Adipocyte (in vitro differentiated cells): ENCODE measurements around the gene SAP30BP.

Experiments used
- DNase-seq: peaks from one replicate; pipeline ENCODE4 v3.0.0-alpha.2; 2015; ENCODE audit warnings: low read depth
- H3K27me3 ChIP-seq: replicated peaks from 2 replicates; pipeline ENCODE4 v1.7.0; 2013; ENCODE audit warnings: mild to moderate bottlenecking, low read length, moderate library complexity; ENCODE audit not compliant: control insufficient read depth, insufficient read depth
- H3K36me3 ChIP-seq: 2 replicates; pipeline ENCODE4 v1.7.0; 2013; ENCODE audit warnings: low read length, mild to moderate bottlenecking, moderate library complexity; ENCODE audit not compliant: control insufficient read depth, insufficient read depth, severe bottlenecking
- H3K4me1 ChIP-seq: 2 replicates; pipeline ENCODE4 v1.7.0; 2013; ENCODE audit warnings: mild to moderate bottlenecking, low read length, moderate library complexity; ENCODE audit not compliant: control insufficient read depth, insufficient read depth
- H3K4me3 ChIP-seq: 2 replicates; pipeline ENCODE4 v1.7.0; 2013; ENCODE audit warnings: mild to moderate bottlenecking, low read length, moderate library complexity
- H3K9ac ChIP-seq: 2 replicates; pipeline ENCODE4 v1.7.0; 2013; ENCODE audit warnings: mild to moderate bottlenecking, low read length, moderate library complexity
- H3K9me3 ChIP-seq: 2 replicates; pipeline ENCODE4 v1.7.0; 2013; ENCODE audit warnings: mild to moderate bottlenecking, low read length, moderate library complexity; ENCODE audit not compliant: control insufficient read depth

SAP30BP gene

DNA sequence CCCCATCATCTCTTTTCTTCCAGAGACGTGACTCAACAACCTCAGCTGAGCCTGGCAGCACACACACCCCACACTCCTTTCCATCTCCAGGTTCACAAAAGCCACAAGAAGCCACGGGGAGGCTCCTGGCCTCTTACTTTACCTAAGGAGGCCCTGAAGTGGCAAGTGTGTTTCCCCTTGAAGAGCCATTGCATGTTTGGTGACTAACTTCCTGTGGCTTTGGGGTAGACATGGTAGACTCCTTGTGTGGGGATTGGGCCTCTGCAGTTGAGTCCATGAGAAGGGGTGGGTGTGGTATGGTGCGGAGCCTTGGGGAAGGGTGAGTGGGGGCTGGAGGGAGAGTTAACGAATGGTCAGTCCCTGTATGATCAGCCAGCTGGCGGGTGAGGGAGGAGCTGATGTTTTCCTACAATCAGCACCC, 24.2 kb downstream of the SAP30BP start:
- peaks cover 46% of the 10 kb centered on the region for H3K4me1 ChIP-seq
- no peak for DNase-seq
- no peak overlapping the region for H3K9ac ChIP-seq
- peaks cover 35% of the 10 kb centered on the region for H3K36me3 ChIP-seq
- H3K4me3 ChIP-seq = no peak overlapping the region
- no peaks in the 10 kb centered on the region for H3K9me3 ChIP-seq
- H3K27me3 ChIP-seq = no peaks in the 10 kb centered on the region

DNA sequence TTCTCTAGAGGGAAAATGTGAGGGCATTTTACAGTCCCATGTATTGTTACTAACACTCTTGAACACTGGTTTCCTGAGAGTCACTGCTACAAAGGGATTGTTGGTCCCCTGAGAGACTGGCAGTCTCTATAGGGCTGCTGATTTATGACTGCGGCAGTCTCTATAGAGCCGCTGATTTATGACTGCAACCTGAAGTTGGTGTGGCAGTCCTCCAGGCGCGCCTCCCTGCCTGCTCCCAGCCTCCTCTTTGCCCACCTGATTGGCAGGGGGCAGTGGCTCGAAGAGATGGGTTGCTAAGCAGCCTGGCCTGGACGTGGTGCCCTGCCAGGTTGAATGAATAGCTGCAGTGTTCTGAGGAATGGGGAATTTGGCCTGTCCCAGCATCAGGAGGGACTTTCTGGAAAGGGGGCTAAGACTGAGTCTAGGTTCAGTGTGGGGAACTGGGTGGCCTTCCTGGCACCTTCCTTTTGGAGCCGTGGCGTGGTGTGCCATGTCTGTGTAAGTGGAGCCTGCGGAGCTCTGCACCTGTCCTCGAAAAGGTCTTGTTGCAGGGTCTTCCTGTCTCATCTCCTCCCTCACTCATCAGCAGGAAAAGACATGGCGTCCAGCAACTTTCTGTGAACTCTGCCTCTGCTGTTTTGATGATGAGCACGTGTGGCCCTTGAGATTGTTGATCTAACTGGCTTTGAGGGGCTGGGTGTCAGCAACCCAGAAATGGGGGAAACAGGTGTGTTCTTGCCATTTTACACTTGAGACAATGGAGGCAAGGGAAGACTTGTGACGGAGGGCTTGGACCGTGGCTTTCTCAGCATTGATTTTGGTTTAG, 24.9 kb downstream of the SAP30BP start:
- Histone ChIP-seq H3K36me3 (peaks cover 35% of the 10 kb centered on the region), H3K4me3 (no peak overlapping the region), H3K9ac (no peak overlapping the region), H3K4me1 (peaks cover 46% of the 10 kb centered on the region), H3K9me3 (no peaks in the 10 kb centered on the region), H3K27me3 (no peaks in the 10 kb centered on the region)
- no peak for DNase-seq

DNA sequence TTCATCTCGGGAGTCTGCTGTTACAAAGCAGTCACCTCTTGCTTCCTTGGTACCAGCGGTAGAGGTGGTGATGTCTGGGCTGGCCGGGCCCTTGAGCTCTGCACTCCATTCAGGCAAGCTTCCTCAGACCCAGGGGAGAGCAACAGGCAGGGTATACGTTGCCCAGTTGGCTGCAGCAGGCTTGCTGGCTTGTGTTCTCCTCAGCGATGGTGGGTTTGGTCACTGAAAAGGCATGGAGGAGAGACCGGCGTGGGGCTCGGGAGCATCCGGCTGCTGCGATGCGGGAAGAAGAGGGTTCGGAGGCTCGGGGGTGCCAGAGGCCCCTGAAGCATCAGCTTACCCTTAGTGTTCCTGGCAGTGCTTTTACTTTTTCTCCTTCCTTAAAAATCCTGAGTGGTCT, 25.8 kb downstream of the SAP30BP start:
- H3K9me3 ChIP-seq = no peaks in the 10 kb centered on the region
- no peaks in the 10 kb centered on the region for H3K27me3 ChIP-seq
- peaks cover 39% of the 10 kb centered on the region for H3K36me3 ChIP-seq
- H3K9ac ChIP-seq = peak overlapping the region; percentile 27
- no peak overlapping the region for H3K4me3 ChIP-seq
- H3K4me1 ChIP-seq = peaks cover 49% of the 10 kb centered on the region
- DNase-seq = no peak

DNA sequence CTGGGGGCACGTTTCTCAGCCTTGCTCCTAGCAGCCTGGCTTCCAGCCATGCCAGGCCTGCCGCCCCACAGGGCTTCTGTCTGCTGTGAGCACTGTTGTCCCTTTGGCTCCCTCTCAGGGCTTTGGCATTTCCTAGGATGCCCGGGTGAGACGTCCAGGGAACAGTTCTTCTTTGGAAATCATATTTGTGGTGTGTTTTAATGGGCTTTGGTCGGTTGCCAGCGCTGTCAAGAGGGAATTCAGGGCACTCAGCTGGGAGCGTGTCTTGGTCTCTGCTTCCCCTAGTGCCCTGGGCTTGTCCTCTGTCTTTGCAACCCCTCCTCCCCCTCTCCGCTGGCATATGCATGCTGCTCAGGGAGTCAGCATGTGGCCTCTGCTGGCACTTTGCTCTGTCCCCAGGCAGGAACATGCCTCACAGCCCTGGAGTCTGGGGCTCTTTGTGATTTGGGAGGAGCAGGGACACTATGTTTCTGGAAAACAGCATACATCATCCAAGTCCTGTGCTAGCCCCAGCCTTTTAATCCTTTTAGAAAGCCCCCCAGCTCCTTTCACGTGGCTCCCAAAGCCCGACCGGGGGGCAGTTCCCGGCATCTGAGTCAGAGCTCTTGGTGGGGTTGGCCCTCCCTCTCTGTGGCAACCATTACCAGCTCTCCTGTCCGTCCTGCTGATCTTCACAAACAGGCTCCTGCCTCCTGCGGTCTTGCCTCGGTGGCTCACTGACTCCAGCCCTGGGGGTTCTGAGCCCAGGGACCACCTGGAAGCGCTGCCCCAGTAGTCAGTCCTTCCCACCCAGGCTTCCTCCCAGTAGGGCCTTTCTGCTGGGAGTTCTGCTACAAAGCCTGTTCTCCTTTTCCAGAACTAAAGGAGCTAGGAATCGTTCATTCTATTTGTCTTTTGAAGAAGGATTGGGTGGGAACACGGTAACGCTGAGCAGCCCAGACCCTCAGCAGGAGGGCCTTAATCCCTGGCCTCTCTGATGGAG, 26.7 kb downstream of the SAP30BP start:
- peak; percentile 97 for DNase-seq
- Histone ChIP-seq H3K4me3 (no peak overlapping the region), H3K36me3 (peaks cover 39% of the 10 kb centered on the region), H3K4me1 (peaks cover 41% of the 10 kb centered on the region), H3K9ac (peak overlapping the region; percentile 59), H3K27me3 (no peaks in the 10 kb centered on the region), H3K9me3 (no peaks in the 10 kb centered on the region)

DNA sequence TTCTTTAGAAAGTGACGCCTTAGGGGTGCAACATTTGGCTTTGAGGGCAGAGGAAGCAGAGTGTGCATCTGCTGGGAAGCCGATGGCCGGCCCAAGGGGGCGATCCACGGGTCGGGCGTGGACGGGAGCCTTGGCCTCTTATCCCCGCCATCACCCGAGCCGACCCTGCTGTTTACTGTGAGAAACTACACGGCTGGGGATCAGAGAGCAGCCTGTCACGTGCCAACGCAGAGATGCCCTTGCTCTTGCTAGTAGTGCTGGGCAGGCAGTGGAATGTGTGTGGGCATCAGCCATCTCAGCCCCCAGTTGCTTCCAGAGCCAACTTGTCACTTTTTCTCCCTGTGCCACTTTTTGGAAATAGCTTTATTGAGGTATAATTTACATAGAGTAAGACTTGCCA, 27.4 kb downstream of the SAP30BP start:
- no peak for DNase-seq
- Histone ChIP-seq H3K9ac (peak overlapping the region; percentile 59), H3K4me3 (no peak overlapping the region), H3K4me1 (peaks cover 43% of the 10 kb centered on the region), H3K9me3 (no peaks in the 10 kb centered on the region), H3K36me3 (peaks cover 39% of the 10 kb centered on the region), H3K27me3 (no peaks in the 10 kb centered on the region)

DNA sequence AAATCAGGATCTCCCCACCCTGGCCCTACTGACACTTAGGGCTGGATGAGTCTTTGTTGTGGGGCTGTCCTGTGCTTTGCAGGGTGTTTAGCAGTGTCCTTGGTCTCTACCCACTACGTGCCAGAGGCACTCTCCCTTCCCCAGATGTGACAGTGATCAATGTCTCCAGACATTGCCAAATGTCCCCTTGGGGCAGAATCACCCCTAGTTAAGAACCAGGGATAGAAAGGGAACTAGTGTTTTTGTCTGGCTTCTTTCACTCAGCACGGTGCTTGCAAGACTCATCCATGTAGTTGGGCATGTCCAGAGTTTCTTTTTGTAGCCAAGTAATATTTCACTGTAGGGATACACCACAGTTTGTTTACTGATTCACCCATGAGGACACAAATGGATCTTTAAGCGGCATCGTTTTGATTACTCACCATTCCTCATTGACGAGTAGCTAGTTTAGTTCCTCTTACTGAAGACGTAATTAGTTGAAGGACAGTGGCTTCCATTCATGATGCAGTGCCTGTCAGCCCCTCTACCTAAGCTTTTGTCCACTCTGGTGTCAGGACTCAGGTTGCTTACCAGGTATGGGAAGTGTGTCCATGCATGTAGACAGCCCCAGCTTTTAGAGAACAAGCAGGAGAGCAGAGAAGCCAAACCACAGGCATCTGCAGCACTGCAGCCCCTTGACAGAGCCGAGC, 28.1 kb downstream of the SAP30BP start:
- Histone ChIP-seq H3K9me3 (no peaks in the 10 kb centered on the region), H3K27me3 (no peaks in the 10 kb centered on the region), H3K4me3 (no peak overlapping the region), H3K4me1 (peaks cover 49% of the 10 kb centered on the region), H3K9ac (no peak overlapping the region), H3K36me3 (peaks cover 44% of the 10 kb centered on the region)
- peak; percentile 29 for DNase-seq

DNA sequence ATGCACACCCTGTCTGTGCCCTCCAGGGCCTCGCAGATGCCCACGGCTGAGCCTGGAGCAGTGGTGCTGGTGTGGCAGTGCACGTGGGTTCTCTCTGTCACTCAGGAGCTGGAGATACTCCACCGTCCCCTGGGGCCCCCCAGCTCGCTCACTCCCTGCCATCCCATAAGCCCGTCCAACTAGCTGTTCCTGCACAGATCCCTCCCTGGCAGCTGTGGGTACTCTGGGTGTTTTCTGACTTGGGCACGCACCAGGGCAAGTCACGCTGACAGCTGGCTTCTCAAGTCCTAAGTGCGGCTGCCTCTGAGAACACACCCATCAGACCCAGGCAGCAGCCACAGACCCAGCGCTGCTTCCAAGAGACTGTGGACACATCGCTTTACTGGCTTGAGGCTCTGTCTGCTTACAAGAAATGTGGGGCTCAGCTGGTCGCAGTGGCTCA, 28.7 kb downstream of the SAP30BP start:
- H3K4me3 ChIP-seq = no peak overlapping the region
- H3K36me3 ChIP-seq = peaks cover 44% of the 10 kb centered on the region
- DNase-seq = no peak
- no peaks in the 10 kb centered on the region for H3K27me3 ChIP-seq
- peaks cover 55% of the 10 kb centered on the region for H3K4me1 ChIP-seq
- H3K9ac ChIP-seq = no peak overlapping the region
- H3K9me3 ChIP-seq = no peaks in the 10 kb centered on the region

DNA sequence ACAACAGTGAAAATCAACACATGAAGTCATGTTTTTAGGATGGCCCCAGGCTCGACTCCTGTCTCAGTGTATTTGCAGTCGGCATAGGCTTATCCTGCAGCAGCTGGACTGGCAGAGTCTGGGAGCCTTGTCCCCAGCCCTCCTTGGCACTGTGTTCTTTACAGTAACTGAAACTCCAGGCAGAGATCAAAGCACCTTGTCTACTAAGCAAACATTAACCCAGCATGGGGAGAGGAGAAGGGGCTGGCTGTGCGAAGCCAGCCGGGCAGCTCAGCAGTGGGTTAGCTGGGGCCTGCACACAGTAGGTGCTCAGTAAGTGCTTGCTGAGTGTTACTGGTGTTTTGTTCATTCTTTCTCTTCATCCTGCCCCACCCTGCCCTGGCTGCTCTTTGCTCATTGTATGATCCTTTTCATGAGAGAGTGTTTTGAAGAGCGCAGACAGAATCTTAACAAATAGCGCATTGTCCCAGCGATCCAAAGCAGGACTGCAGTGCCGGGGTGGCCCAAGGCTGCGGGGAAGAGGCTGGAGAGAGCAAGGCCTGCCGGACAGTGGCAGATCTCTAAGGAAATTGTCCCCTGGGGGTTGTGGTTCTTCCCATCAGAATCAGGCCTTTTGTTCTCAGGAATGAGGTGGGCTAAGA, 30.6 kb downstream of the SAP30BP start:
- Histone ChIP-seq H3K9me3 (no peaks in the 10 kb centered on the region), H3K27me3 (no peaks in the 10 kb centered on the region), H3K4me1 (peaks cover 51% of the 10 kb centered on the region), H3K9ac (no peak overlapping the region), H3K36me3 (peaks cover 50% of the 10 kb centered on the region), H3K4me3 (no peak overlapping the region)
- no peak for DNase-seq

DNA sequence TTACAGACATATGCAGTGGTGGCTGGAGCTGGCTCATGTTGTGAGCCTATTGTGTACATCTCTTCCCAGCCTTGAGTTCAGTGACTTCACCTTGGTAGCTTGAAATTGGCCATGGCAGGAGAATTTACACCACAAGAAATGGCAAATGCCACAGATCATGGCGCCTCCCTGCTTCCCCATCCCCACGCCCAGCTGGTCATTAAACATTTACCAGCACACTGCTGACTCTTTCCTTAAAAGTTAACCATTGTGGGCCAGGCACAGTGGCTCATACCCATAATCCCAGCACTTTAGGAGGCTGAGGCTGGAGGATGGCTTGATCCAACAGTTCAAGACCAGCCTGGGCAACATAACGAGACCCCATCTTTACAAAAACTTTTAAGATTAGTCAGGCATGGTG, 31.5 kb downstream of the SAP30BP start:
- no peaks in the 10 kb centered on the region for H3K27me3 ChIP-seq
- no peak for DNase-seq
- peaks cover 42% of the 10 kb centered on the region for H3K4me1 ChIP-seq
- H3K9ac ChIP-seq = no peak overlapping the region
- no peaks in the 10 kb centered on the region for H3K9me3 ChIP-seq
- peaks cover 59% of the 10 kb centered on the region for H3K36me3 ChIP-seq
- H3K4me3 ChIP-seq = no peak overlapping the region

DNA sequence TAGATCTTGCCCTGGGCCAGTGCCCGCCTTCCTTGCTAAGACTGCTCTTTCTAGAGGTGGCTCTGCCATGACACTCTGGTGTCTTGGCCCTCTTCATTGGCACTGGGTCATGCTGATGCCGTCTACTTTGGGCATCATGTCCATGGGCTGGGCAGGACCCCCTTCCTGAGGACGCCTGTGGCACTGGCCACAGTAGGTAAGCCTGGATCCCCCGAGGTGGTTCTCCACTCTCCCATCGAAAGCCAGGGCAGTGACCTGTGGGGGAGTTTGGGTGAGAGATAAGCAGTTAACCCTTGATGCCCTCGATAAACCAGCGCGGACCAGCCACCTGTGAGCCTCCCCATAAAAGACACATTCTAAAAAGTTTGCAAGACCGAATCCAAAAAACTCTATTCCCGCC, 34.1 kb downstream of the SAP30BP start:
- H3K4me3 ChIP-seq = no peak overlapping the region
- no peak overlapping the region for H3K9ac ChIP-seq
- H3K4me1 ChIP-seq = peaks cover 25% of the 10 kb centered on the region
- no peak for DNase-seq
- H3K27me3 ChIP-seq = no peaks in the 10 kb centered on the region
- peaks cover 67% of the 10 kb centered on the region for H3K36me3 ChIP-seq
- H3K9me3 ChIP-seq = no peaks in the 10 kb centered on the region
